ENCODE data around the gene ALX4. TPM values are rescaled to one million over a fixed set of nuclear protein-coding genes. Genes with fewer than 3 reads are reported as not detected.
A peak's percentile ranks its signal among the peaks of the same experiment; 100 is the strongest.

Gene ALX4
- total RNA-seq, 1 experiment from 2014 or later: 41.6 TPM

- no peaks in the 10 kb centered on the region for H3K36me3 ChIP-seq
- no peak overlapping the region for H3K4me3 ChIP-seq
- H3K4me1 ChIP-seq (replicated peaks): peaks cover 14% of the 10 kb centered on the region
- no peak overlapping the region for H3K27ac ChIP-seq
- H3K27me3 ChIP-seq (replicated peaks): no peaks in the 10 kb centered on the region
- DNase-seq (ENCODE audit: low read depth in 1 of 2, low spot score in 2 of 2): no peak
- no peaks in the 10 kb centered on the region for H3K9me3 ChIP-seq (replicated peaks)
Observed at GRCh38 chr11:44316659-44317240, 6.8 kb upstream of the ALX4 start.

- DNase-seq (ENCODE audit: low read depth in 1 of 2, low spot score in 2 of 2): peak; percentile 62 to 79
- Histone ChIP-seq H3K27ac (no peak overlapping the region), H3K4me1 (replicated peaks) (peaks cover 14% of the 10 kb centered on the region), H3K27me3 (replicated peaks) (no peaks in the 10 kb centered on the region), H3K4me3 (peak overlapping the region; percentile 19), H3K36me3 (no peaks in the 10 kb centered on the region), H3K9me3 (replicated peaks) (no peaks in the 10 kb centered on the region)
Observed at GRCh38 chr11:44315947-44316658, 6.2 kb upstream of the ALX4 start.

DNA sequence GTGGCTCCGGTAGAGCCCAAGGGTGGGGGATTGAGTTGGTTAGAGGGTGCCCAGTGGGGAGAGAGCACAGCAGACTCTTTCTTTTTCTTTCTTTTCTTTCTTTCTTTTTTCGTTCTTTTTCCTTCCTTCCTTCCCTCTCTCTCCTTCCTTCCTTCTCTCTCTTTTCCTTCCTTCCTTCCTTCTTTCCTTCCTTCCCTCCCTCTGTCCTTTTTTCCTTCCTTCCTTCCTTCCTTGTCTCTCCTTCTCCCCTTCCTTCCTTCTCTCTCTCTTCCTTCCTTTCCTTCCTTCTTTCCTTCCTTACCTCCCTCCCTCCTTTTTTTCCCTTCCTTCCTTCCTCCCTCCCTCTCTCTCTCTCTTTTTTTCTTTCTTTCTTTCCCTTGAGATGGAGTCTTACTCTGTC, 4.8 kb upstream of the ALX4 start:
- Histone ChIP-seq H3K27me3 (replicated peaks) (no peaks in the 10 kb centered on the region), H3K4me3 (no peak overlapping the region)

GRCh38 chr11:44313761-44314489, 4.0 kb upstream of the ALX4 start:
- no peaks in the 10 kb centered on the region for H3K27me3 ChIP-seq (replicated peaks)
- no peaks in the 10 kb centered on the region for H3K9me3 ChIP-seq (replicated peaks)
- H3K4me1 ChIP-seq (replicated peaks): peaks cover 24% of the 10 kb centered on the region
- H3K36me3 ChIP-seq: peaks cover 8% of the 10 kb centered on the region
- no peak for DNase-seq (ENCODE audit: low read depth in 1 of 2, low spot score in 2 of 2)
- H3K4me3 ChIP-seq: no peak overlapping the region
- no peak overlapping the region for H3K27ac ChIP-seq

More for the DNA sequence above, 4.8 kb upstream of the ALX4 start:
- H3K36me3 ChIP-seq: peaks cover 2% of the 10 kb centered on the region
- H3K27ac ChIP-seq: no peak overlapping the region
- no peak for DNase-seq (ENCODE audit: low read depth in 1 of 2, low spot score in 2 of 2)
- H3K9me3 ChIP-seq (replicated peaks): no peaks in the 10 kb centered on the region
- H3K4me1 ChIP-seq (replicated peaks): peaks cover 20% of the 10 kb centered on the region

DNA sequence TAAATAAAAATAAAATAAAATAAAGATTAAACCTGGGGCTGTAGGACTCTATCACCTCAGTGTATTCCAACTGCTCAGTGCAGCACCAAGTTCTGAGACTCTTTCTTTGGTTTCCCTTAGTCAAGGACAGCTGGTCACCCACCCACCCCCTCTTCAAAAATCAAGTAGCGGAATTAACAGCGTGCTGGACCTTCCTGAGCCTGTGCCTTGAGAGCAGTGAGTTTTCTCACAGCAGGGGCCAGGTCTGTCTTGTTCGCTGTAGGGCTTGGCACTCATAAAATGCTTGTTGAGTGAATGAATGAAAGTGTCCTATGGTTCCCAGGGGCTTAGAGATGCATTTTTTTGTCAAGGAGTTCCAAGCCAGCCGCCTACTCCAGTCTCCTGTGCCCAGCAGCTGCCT, 2.9 kb upstream of the ALX4 start:
- Histone ChIP-seq H3K4me1 (replicated peaks) (peaks cover 33% of the 10 kb centered on the region), H3K27ac (no peak overlapping the region), H3K36me3 (peaks cover 18% of the 10 kb centered on the region), H3K4me3 (no peak overlapping the region), H3K9me3 (replicated peaks) (no peaks in the 10 kb centered on the region), H3K27me3 (replicated peaks) (no peaks in the 10 kb centered on the region)
- DNase-seq (ENCODE audit: low read depth in 1 of 2, low spot score in 2 of 2): no peak

DNA sequence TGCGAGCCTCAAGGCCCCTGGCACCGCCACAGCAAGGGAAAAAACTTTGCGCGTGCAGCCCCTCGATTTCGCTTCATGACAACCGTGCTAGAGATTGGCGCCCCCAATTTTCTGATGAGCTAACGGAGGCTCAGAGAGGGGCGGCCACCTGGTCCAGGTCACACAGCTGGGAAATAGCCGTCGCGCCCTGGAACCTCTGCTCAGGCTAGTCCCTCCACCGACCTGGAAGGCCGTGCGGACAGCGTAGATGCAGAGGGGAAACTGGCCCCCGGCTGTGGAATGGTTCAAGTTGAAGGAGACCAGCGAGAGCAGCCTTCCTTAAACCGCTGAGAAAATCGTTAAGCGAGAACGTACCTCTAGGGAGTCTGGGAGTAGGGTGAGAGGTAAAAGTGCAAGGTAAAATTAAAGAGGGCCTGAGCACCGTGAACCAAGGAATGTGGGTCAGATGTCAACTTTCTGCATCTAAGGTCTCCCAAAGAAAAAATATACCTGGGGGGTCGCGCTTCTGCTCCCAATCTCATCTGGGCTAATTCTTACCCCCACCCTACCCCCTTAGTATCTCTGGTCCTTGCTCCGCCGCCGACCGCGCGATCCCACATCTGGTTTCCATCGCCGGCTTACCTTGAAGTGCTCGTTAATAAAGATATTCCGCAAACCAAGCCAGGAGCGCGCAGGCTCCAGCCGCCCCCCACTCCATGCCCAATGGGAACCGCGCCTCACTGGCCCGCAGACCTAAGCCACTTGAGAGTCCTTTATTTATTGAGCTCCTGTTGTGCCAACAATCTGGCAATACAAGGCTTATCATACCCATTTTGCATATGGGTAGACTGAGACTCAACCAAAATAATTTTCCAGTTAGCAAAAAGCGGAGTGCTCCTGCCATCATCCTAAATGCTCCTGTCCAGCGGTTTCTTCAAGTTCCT, 1.7 kb upstream of the ALX4 start:
- no peak overlapping the region for H3K27ac ChIP-seq
- no peaks in the 10 kb centered on the region for H3K27me3 ChIP-seq (replicated peaks)
- no peak overlapping the region for H3K4me3 ChIP-seq
- DNase-seq (ENCODE audit: low read depth in 1 of 2, low spot score in 2 of 2): no peak
- H3K4me1 ChIP-seq (replicated peaks): peaks cover 46% of the 10 kb centered on the region
- peaks cover 27% of the 10 kb centered on the region for H3K36me3 ChIP-seq
- no peaks in the 10 kb centered on the region for H3K9me3 ChIP-seq (replicated peaks)

DNA sequence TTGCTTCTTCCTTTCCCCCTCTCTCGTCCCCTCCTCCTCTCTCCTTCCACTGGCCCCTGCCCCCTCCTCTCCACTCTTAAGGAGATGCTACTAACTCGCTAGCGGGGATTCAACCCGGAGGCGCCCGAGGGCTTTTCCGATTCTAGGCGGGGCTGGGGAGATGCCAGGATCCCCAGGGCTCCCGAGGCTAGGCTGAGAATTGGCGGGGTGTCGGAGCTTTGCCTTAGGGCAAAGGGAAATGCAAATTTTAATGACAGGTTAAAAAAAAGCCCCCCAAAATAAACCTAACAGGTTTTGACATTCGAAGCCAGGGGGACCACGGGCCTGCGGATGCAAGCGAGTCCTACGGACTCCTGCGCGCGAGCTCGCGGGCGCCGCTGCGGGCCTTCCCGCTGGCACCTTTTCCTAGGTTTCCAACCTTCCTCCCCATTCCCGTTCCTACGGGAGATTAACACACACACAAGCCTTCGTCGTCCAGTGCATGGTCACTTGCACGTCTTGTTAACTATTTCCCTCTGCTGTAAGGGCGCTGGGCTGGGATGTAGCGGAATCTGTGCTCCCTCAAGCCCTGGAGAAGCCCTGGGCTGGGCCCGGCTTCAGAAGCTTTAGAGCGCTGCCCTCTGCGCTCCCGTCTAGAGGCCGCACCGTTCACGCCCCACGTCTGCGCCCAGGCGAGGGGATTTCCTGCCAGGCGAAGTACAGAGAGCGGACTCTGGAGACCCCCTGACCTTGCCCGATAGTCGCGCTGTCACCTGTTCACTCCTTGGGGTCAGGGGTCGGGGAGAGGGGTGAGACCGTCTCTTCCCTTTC, 729 bp upstream of the ALX4 start:
- peak in 1 of 2 experiments; percentile 74 for DNase-seq (ENCODE audit: low read depth in 1 of 2, low spot score in 2 of 2)
- no peaks in the 10 kb centered on the region for H3K27me3 ChIP-seq (replicated peaks)
- H3K9me3 ChIP-seq (replicated peaks): no peaks in the 10 kb centered on the region
- peak overlapping the region; percentile 82 for H3K4me3 ChIP-seq
- H3K36me3 ChIP-seq: peaks cover 36% of the 10 kb centered on the region
- peak overlapping the region; percentile 32; the same call in 1 of the 2 replicates for H3K27ac ChIP-seq
- peaks cover 44% of the 10 kb centered on the region for H3K4me1 ChIP-seq (replicated peaks)

GRCh38 chr11:44310206-44310462, 195 bp upstream of the ALX4 start:
- H3K27ac ChIP-seq: peak overlapping the region; percentile 32; the same call in 1 of the 2 replicates
- H3K4me1 ChIP-seq (replicated peaks): peaks cover 42% of the 10 kb centered on the region
- peak overlapping the region; percentile 82 for H3K4me3 ChIP-seq
- H3K36me3 ChIP-seq: peaks cover 41% of the 10 kb centered on the region
- no peak for DNase-seq (ENCODE audit: low read depth in 1 of 2, low spot score in 2 of 2)
- no peaks in the 10 kb centered on the region for H3K27me3 ChIP-seq (replicated peaks)
- H3K9me3 ChIP-seq (replicated peaks): no peaks in the 10 kb centered on the region

- H3K27me3 ChIP-seq (replicated peaks): no peaks in the 10 kb centered on the region
- H3K4me3 ChIP-seq: peak overlapping the region; percentile 82
- no peaks in the 10 kb centered on the region for H3K9me3 ChIP-seq (replicated peaks)
- H3K4me1 ChIP-seq (replicated peaks): peaks cover 47% of the 10 kb centered on the region
- peak overlapping the region; percentile 32 for H3K27ac ChIP-seq
- no peak for DNase-seq (ENCODE audit: low read depth in 1 of 2, low spot score in 2 of 2)
- H3K36me3 ChIP-seq: peaks cover 53% of the 10 kb centered on the region
Observed at GRCh38 chr11:44308923-44309477, 939 bp downstream of the ALX4 start.

- peak in 1 of 2 experiments; percentile 62 for DNase-seq (ENCODE audit: low read depth in 1 of 2, low spot score in 2 of 2)
- Histone ChIP-seq H3K27me3 (replicated peaks) (no peaks in the 10 kb centered on the region), H3K27ac (peak overlapping the region; percentile 32)
Observed at GRCh38 chr11:44308256-44308922, 1.6 kb downstream of the ALX4 start.

DNA sequence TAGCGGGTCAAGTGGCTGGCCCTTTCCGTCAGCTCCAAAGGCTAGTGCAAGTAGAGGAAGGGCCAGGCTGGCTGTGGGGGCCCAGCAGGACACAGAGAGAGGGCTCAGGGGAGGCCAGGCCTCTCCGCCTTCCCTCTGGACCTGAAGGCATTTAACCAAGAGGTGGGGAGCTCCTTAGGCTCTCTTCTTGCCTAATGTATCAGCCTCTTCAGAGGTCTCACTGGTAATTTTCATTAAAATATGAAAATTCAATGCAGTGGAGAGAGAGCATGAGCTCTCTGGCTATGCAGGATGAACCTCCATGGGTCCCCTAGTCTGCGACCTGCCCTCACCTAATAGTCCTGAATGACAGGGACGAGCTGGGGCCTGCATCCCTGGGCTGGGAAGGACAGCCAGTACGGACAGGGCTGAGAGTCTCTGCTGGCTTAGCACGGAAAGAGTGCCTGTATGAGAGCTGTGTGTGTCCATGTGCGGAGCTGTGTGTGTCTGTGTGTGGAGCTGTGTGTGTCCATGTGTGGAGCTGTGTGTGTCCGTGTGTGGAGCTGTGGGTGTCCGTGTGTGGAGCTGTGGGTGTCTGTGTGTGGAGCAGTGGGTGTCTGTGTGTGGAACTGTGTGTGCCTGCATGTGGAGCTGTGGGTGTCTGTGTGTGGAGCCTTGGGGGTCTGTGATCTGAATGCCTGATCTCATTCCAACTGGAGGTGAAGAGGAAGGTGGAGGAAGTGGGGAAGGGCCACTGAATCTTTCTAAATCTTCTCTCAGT, 2.4 kb downstream of the ALX4 start:
- Histone ChIP-seq H3K4me1 (replicated peaks) (peaks cover 61% of the 10 kb centered on the region), H3K36me3 (peaks cover 68% of the 10 kb centered on the region), H3K9me3 (replicated peaks) (no peaks in the 10 kb centered on the region), H3K27ac (0 out of 2 replicates have a peak overlapping the region, but pooled peaks have one; percentile 32), H3K27me3 (replicated peaks) (no peaks in the 10 kb centered on the region), H3K4me3 (peak overlapping the region; percentile 82)
- DNase-seq (ENCODE audit: low read depth in 1 of 2, low spot score in 2 of 2): no peak

More at GRCh38 chr11:44308256-44308922, 1.6 kb downstream of the ALX4 start:
- Histone ChIP-seq H3K36me3 (peaks cover 59% of the 10 kb centered on the region), H3K4me3 (peak overlapping the region; percentile 82), H3K4me1 (replicated peaks) (peaks cover 52% of the 10 kb centered on the region), H3K9me3 (replicated peaks) (no peaks in the 10 kb centered on the region)

- DNase-seq (ENCODE audit: low read depth in 1 of 2, low spot score in 2 of 2): no peak
- H3K4me1 ChIP-seq (replicated peaks): peaks cover 67% of the 10 kb centered on the region
- peaks cover 72% of the 10 kb centered on the region for H3K36me3 ChIP-seq
- H3K27ac ChIP-seq: peak overlapping the region; percentile 60
- no peaks in the 10 kb centered on the region for H3K27me3 ChIP-seq (replicated peaks)
- H3K9me3 ChIP-seq (replicated peaks): no peaks in the 10 kb centered on the region
- H3K4me3 ChIP-seq: peak overlapping the region; percentile 36
Observed at GRCh38 chr11:44306918-44307244, 3.1 kb downstream of the ALX4 start.
